Psoas muscle (tissue), 8 donors: ENCODE measurements around the gene DIPK1C. TPM values are rescaled to one million over a fixed set of nuclear protein-coding genes. Genes with fewer than 3 reads are reported as not detected.

ENCODE experiments used
- ATAC-seq, 4 donors: fragments of 200-7000 bp; cut with Tn5 transposase; one replicate each; pipeline ENCODE4 v1.9.1; 2020; ENCODE audit warnings: moderate library complexity in 3 of 4, mild to moderate bottlenecking in 2 of 4
- DNase-seq, 2 donors: peaks; one replicate each; pipeline ENCODE4 v3.0.0-alpha.2; 2020
- H3K27ac ChIP-seq: fragments of 200-600 bp; one replicate; pipeline ENCODE4 v1.8.0; 2022
- H3K27me3 ChIP-seq, 3 donors: fragments of 200-600 bp in 1 of 3; one replicate each; pipeline versions ENCODE4 v1.6.1 to v1.8.0; 2013 to 2022; ENCODE audit warnings: low read length in 2 of 3, mild to moderate bottlenecking in 2 of 3, moderate library complexity in 1 of 3; ENCODE audit not compliant: insufficient read depth in 3 of 3
- H3K36me3 ChIP-seq, 2 donors: fragments of 200-600 bp in 1 of 2; one replicate each; pipeline versions ENCODE4 v1.6.1 to v1.8.0; 2013 to 2022; ENCODE audit warnings: low read depth in 1 of 2, mild to moderate bottlenecking in 1 of 2, moderate library complexity in 1 of 2; ENCODE audit not compliant: insufficient read depth in 1 of 2
- H3K4me1 ChIP-seq: fragments of 200-600 bp; one replicate; pipeline ENCODE4 v1.8.0; 2022
- H3K4me3 ChIP-seq: fragments of 200-600 bp; one replicate; pipeline ENCODE4 v1.8.0; 2022; ENCODE audit warnings: mild to moderate bottlenecking
- H3K9me3 ChIP-seq: fragments of 200-600 bp; one replicate; pipeline ENCODE4 v1.8.0; 2022
- CTCF ChIP-seq: fragments of 200-600 bp; IDR thresholded peaks from one replicate; pipeline ENCODE4 v1.8.0; 2022; ENCODE audit warnings: antibody characterized with exemption
- WGBS, 3 donors: extraction: QIAGEN DNeasy Blood & Tissue Kit; methylation state at CpG; one replicate each; pipeline versions ENCODE4 v1.1.6 to v1.1.7; 2013; 5-methylcytosine and 5-hydroxymethylcytosine counted together
- intact Hi-C, 2 donors: fragments of 100-400 bp; cut with DNase I; formaldehyde crosslinking; loops; one replicate each; pipeline versions ENCODE4 v1.11.0 to v1.14.2; 2022
- polyA plus RNA-seq, 3 donors: library from polyadenylated mRNA; stranded (reverse); fragments of 200-250 nt; gene quantifications; one replicate each; pipeline ENCODE4 v1.2.3, GENCODE V29; 2013
- total RNA-seq, 4 donors: library from RNA; stranded (reverse); fragmentation: NEBNext Ultra II Directional in 2 of 4; extraction: Animal tissue kit (Norgen Biotek cat#: 25700) in 2 of 4; gene quantifications; one replicate each; pipeline versions ENCODE4 v1.2.1 to v1.2.4, GENCODE V29; 2021 to 2023
- donor health status: healthy with polysubstance abuse.
- donor health status: DM: no; HTN: no; CAD: no; lungs with moderate emphysema.
- donor health status: Bipolar disorder and iron deficiency.
- donor health status: healthy.
- donor health status: DM: yes; HTN: yes; CAD: no.
- donor health status: DM: no; HTN: no; CAD: no.
- donor health status: DM: no; HTN: no; CAD: no.
- donor health status: DM: yes; HTN: yes; CAD: no.

The DIPK1C gene
- total and polyA plus RNA-seq, 7 donors = 0.07 to 0.67 (median 0.20) TPM

- no peak overlapping the region for H3K27ac ChIP-seq
- H3K36me3 ChIP-seq = no peaks in the 10 kb centered on the region
- no peak for DNase-seq
- H3K4me3 ChIP-seq = no peak overlapping the region
- no peak for TF ChIP-seq CTCF
- 18 to 41% (median 20%) methylated on average over 7 of the region's 7 CpGs for WGBS, 3 donors
- H3K4me1 ChIP-seq = no peaks in the 10 kb centered on the region
- no peaks in the 10 kb centered on the region for H3K9me3 ChIP-seq
- peak in 1 of 4 donors; percentile 35 for ATAC-seq
- H3K27me3 ChIP-seq = peaks cover 0 to 32% (median 8%) of the 10 kb centered on the region in 3 donors
- intact Hi-C loops = no loop called here
Measured at GRCh38 chr18:74450626-74451025, 6.5 kb downstream of the DIPK1C start.

- DNase-seq (no peak), ATAC-seq (no peak)
- H3K4me3 ChIP-seq = no peak overlapping the region
- H3K27me3 ChIP-seq = peaks cover 0 to 16% (median 2%) of the 10 kb centered on the region in 3 donors
- WGBS, 3 donors = 88 to 90% (median 89%) methylated on average over 16 of the region's 16 CpGs
- no peak for TF ChIP-seq CTCF
- H3K27ac ChIP-seq = no peak overlapping the region
- no peaks in the 10 kb centered on the region for H3K36me3 ChIP-seq
- intact Hi-C loops = no loop called here
- H3K4me1 ChIP-seq = no peaks in the 10 kb centered on the region
- H3K9me3 ChIP-seq = no peaks in the 10 kb centered on the region
Measured at GRCh38 chr18:74447404-74448152, 9.5 kb downstream of the DIPK1C start.

GRCh38 chr18:74446631-74447403 lies 10.3 kb downstream of the DIPK1C start:
- no peak for TF ChIP-seq CTCF
- 91 to 95% (median 92%) methylated on average over 33 to 38 of the region's 38 CpGs for WGBS, 3 donors
- no peak overlapping the region for H3K4me3 ChIP-seq
- H3K9me3 ChIP-seq = no peaks in the 10 kb centered on the region
- no peak for ATAC-seq
- no peak for DNase-seq
- intact Hi-C loops = no loop called here
- no peaks in the 10 kb centered on the region for H3K4me1 ChIP-seq
- H3K27me3 ChIP-seq = peaks cover 0 to 16% (median 2%) of the 10 kb centered on the region in 3 donors
- H3K36me3 ChIP-seq = no peaks in the 10 kb centered on the region
- no peak overlapping the region for H3K27ac ChIP-seq

GRCh38 chr18:74446178-74446577 lies 10.9 kb downstream of the DIPK1C start:
- peaks cover 0 to 16% (median 2%) of the 10 kb centered on the region in 3 donors for H3K27me3 ChIP-seq
- H3K36me3 ChIP-seq = no peaks in the 10 kb centered on the region
- no peak overlapping the region for H3K27ac ChIP-seq
- intact Hi-C loops = no loop called here
- no peak overlapping the region for H3K4me3 ChIP-seq
- no peak for ATAC-seq
- TF ChIP-seq CTCF = no peak
- WGBS, 3 donors = 75 to 82% (median 80%) methylated on average over 11 of the region's 11 CpGs
- no peaks in the 10 kb centered on the region for H3K4me1 ChIP-seq
- no peak for DNase-seq
- H3K9me3 ChIP-seq = no peaks in the 10 kb centered on the region
